Hepatocyte (in vitro differentiated cells): Measurements from ENCODE around the gene TCF4. TPM values are rescaled to one million over a fixed set of nuclear protein-coding genes. Genes with fewer than 3 reads are reported as not detected.

Source experiments
- DNase-seq: peaks from one replicate; pipeline ENCODE4 v3.0.0-alpha.2; 2016; ENCODE audit warnings: low spot score
- H2AFZ ChIP-seq: fragments of 200-600 bp; sonication (generic); 2 replicates; pipeline ENCODE4 v1.6.0; 2016; ENCODE audit warnings: antibody characterized with exemption, mild to moderate bottlenecking
- H3K27ac ChIP-seq: fragments of 200-600 bp; sonication (generic); 2 replicates; pipeline ENCODE4 v1.5.1; 2016; ENCODE audit warnings: mild to moderate bottlenecking
- H3K27me3 ChIP-seq: fragments of 200-600 bp; sonication (generic); 2 replicates; pipeline ENCODE4 v1.6.1; 2016
- H3K36me3 ChIP-seq: fragments of 200-600 bp; sonication (generic); replicated peaks from 2 replicates; pipeline ENCODE4 v1.5.1; 2016; ENCODE audit warnings: low read depth; ENCODE audit not compliant: insufficient read depth
- H3K4me1 ChIP-seq: fragments of 200-600 bp; sonication (generic); 2 replicates; pipeline ENCODE4 v1.5.1; 2016; ENCODE audit warnings: mild to moderate bottlenecking, moderate library complexity; ENCODE audit not compliant: insufficient read depth
- H3K4me2 ChIP-seq: fragments of 200-600 bp; sonication (generic); 2 replicates; pipeline ENCODE4 v1.6.0; 2016
- H3K4me3 ChIP-seq: fragments of 200-600 bp; sonication (generic); 2 replicates; pipeline ENCODE4 v1.5.1; 2016; ENCODE audit warnings: mild to moderate bottlenecking
- H3K79me2 ChIP-seq: fragments of 200-600 bp; sonication (generic); 2 replicates; pipeline ENCODE4 v1.6.0; 2017; ENCODE audit warnings: mild to moderate bottlenecking
- H3K9me2 ChIP-seq: fragments of 200-600 bp; sonication (generic); replicated peaks from 2 replicates; pipeline ENCODE4 v1.6.0; 2017; ENCODE audit warnings: mild to moderate bottlenecking; ENCODE audit not compliant: insufficient read depth
- H3K9me3 ChIP-seq: fragments of 200-600 bp; sonication (generic); 2 replicates; pipeline ENCODE4 v1.5.1; 2016; ENCODE audit warnings: low read depth, mild to moderate bottlenecking
- H4K20me1 ChIP-seq: fragments of 200-600 bp; sonication (generic); 2 replicates; pipeline ENCODE4 v1.6.0; 2016; ENCODE audit warnings: mild to moderate bottlenecking; ENCODE audit not compliant: insufficient read depth, poor library complexity, severe bottlenecking
- CTCF ChIP-seq: fragments of 200-600 bp; sonication (generic); IDR thresholded peaks from 2 replicates; pipeline ENCODE4 v1.5.1; 2016; ENCODE audit warnings: antibody characterized with exemption, mild to moderate bottlenecking; ENCODE audit not compliant: poor library complexity
- EZH2 ChIP-seq: fragments of 200-600 bp; sonication (generic); IDR thresholded peaks from 2 replicates; pipeline ENCODE4 v1.6.1; 2016; ENCODE audit warnings: antibody characterized with exemption, mild to moderate bottlenecking, borderline replicate concordance
- EZH2phosphoT487 ChIP-seq: fragments of 200-600 bp; sonication (generic); IDR thresholded peaks from one replicate; pipeline ENCODE4 v1.6.1; 2018; ENCODE audit warnings: antibody characterized with exemption, mild to moderate bottlenecking, low read depth, moderate library complexity; ENCODE audit not compliant: unreplicated experiment, severe bottlenecking
- WGBS: methylation state at CpG from one replicate; pipeline ENCODE4 v1.1.6; 2016; ENCODE audit warnings: low lambda C conversion rate; ENCODE audit errors: missing lambda C conversion rate; 5-methylcytosine and 5-hydroxymethylcytosine counted together
- polyA plus RNA-seq: library from polyadenylated mRNA; unstranded; fragments of >200 nt; fragmentation: Nextera tagmentation; extraction: Ambion mirVana; gene quantifications from 2 replicates; pipeline ENCODE4 v1.2.1, GENCODE V29; 2016
- total RNA-seq: library from RNA; depleted of rRNA; stranded (reverse); fragments of >200 nt; gene quantifications from 2 replicates; pipeline ENCODE4 v1.2.3, GENCODE V29; 2014

Gene TCF4
- total and polyA plus RNA-seq, 2 experiments from 2014 or later = 40.5 to 65.2 TPM

GRCh38 chr18:55419947-55420664, 167.9 kb downstream of the TCF4 start:
- H3K4me1 ChIP-seq = peaks cover 14% of the 10 kb centered on the region
- no peak overlapping the region for H2AFZ ChIP-seq
- peak overlapping the region; percentile 58 for H3K4me2 ChIP-seq
- no peaks in the 10 kb centered on the region for H3K27me3 ChIP-seq
- no peaks in the 10 kb centered on the region for H3K36me3 ChIP-seq
- no peak for DNase-seq
- H3K9me3 ChIP-seq = no peaks in the 10 kb centered on the region
- peaks cover 23% of the 10 kb centered on the region for H3K79me2 ChIP-seq
- TF ChIP-seq CTCF = no peak
- no peak for TF ChIP-seq EZH2
- no peak for TF ChIP-seq EZH2phosphoT487
- H3K4me3 ChIP-seq = no peak overlapping the region
- no peaks in the 10 kb centered on the region for H4K20me1 ChIP-seq
- no peak overlapping the region for H3K27ac ChIP-seq
- 40% methylated on average over 7 of the region's 7 CpGs for whole genome bisulfite sequencing
- no peaks in the 10 kb centered on the region for H3K9me2 ChIP-seq

- Histone ChIP-seq H3K79me2 (peaks cover 26% of the 10 kb centered on the region), H3K27me3 (no peaks in the 10 kb centered on the region), H3K36me3 (no peaks in the 10 kb centered on the region), H4K20me1 (no peaks in the 10 kb centered on the region), H3K4me1 (peaks cover 14% of the 10 kb centered on the region), H2AFZ (no peak overlapping the region), H3K9me3 (no peaks in the 10 kb centered on the region), H3K4me3 (no peak overlapping the region), H3K9me2 (no peaks in the 10 kb centered on the region), H3K4me2 (peak overlapping the region; percentile 58), H3K27ac (no peak overlapping the region)
- TF ChIP-seq EZH2phosphoT487 (no peak), CTCF (no peak), EZH2 (no peak)
- WGBS = 53% methylated on average over 5 of the region's 5 CpGs
- no peak for DNase-seq
These were observed 168.7 kb downstream of the TCF4 start for GRCh38 chr18:55419132-55419946.

GRCh38 chr18:55418439-55418838, 169.6 kb downstream of the TCF4 start:
- H3K79me2 ChIP-seq = peaks cover 27% of the 10 kb centered on the region
- H3K4me3 ChIP-seq = no peak overlapping the region

More at GRCh38 chr18:55418439-55418838, 169.6 kb downstream of the TCF4 start:
- TF ChIP-seq EZH2phosphoT487 = no peak
- no peak for TF ChIP-seq CTCF
- TF ChIP-seq EZH2 = no peak
- DNase-seq = no peak
- H3K27ac ChIP-seq = no peak overlapping the region
- no peaks in the 10 kb centered on the region for H3K9me3 ChIP-seq
- H3K27me3 ChIP-seq = no peaks in the 10 kb centered on the region
- H3K4me2 ChIP-seq = no peak overlapping the region
- H4K20me1 ChIP-seq = no peaks in the 10 kb centered on the region
- H3K36me3 ChIP-seq = no peaks in the 10 kb centered on the region
- H3K9me2 ChIP-seq = no peaks in the 10 kb centered on the region
- H3K4me1 ChIP-seq = peaks cover 14% of the 10 kb centered on the region
- no peak overlapping the region for H2AFZ ChIP-seq
